ENCODE measurements around the gene COQ8B. TPM values are rescaled to one million over a fixed set of nuclear protein-coding genes. Genes with fewer than 3 reads are reported as not detected.

The COQ8B gene
- total and polyA plus RNA-seq, 9 donors = 18.2 to 26.5 (median 23.3) TPM

DNA sequence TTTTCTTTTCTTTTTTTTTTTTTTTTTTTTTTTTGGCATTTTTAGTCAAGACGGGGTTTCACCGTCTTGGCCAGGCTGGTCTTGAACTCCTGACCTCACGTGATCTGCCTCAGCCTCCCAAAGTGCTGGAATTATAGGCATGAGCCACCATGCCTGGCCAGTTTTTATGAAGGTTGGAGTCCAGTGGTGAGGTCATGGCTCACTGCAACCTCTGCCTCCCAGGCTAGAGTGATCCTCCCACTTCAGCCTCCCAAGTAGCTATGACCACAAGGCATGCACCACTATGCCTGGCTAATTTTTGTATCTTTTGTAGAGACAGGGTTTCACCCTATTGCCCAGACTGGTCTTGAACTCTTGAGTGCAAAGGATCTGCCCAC is 38.5 kb upstream of the COQ8B start:
- Histone ChIP-seq H3K27me3 (ENCODE audit: control insufficient read depth, insufficient read depth, low read length) (no peaks in the 10 kb centered on the region), H3K27ac (ENCODE audit: low read length) (no peak overlapping the region), H3K4me1 (ENCODE audit: control insufficient read depth, insufficient read depth, low read length) (peaks cover 13% of the 10 kb centered on the region), H3K36me3 (ENCODE audit: control insufficient read depth, insufficient read depth, low read length) (peaks cover 53% of the 10 kb centered on the region), H3K9me3 (replicated peaks; ENCODE audit: control insufficient read depth, low read depth, low read length) (no peaks in the 10 kb centered on the region), H3K4me3 (ENCODE audit: low read length) (no peak overlapping the region)
- WGBS (ENCODE audit: insufficient coverage) = no CpG with 5 or more reads among the region's 3 CpGs
- DNase-seq = no peak

- no peak for DNase-seq
- H3K27ac ChIP-seq (ENCODE audit: low read length) = no peak overlapping the region
- no peaks in the 10 kb centered on the region for H3K9me3 ChIP-seq (replicated peaks; ENCODE audit: control insufficient read depth, low read depth, low read length)
- H3K4me3 ChIP-seq (ENCODE audit: low read length) = no peak overlapping the region
- H3K4me1 ChIP-seq (ENCODE audit: control insufficient read depth, insufficient read depth, low read length) = peaks cover 17% of the 10 kb centered on the region
- no peaks in the 10 kb centered on the region for H3K27me3 ChIP-seq (ENCODE audit: control insufficient read depth, insufficient read depth, low read length)
- 93% methylated on average over 6 of the region's 9 CpGs for WGBS (ENCODE audit: insufficient coverage)
- H3K36me3 ChIP-seq (ENCODE audit: control insufficient read depth, insufficient read depth, low read length) = peaks cover 48% of the 10 kb centered on the region
Observed at GRCh38 chr19:40754611-40755247, 38.0 kb upstream of the COQ8B start.

DNA sequence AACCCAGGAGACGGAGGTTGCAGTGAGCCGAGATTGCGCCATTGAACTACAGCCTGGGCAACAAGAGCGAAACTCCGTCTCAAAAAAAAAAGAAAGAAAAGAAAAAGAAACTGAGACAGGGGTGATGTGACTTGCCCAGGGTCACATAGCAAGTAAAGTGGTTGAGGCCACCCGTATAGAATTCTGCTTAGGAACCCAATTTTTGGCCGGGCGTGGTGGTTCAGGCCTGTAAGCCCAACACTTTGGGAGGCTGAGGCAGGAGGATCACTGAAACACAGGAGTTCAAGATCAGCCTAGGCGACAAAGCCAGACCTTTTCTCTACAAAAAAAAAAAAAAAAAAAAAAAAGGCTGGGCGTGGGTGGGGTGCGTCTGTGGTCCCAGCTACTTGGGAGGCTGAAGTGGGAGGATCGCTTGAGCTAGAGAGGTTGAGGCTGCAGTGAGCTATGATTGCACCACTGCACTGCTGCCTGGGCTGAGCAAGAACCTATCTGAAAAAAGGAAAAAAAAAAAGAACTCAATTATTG is 35.6 kb upstream of the COQ8B start:
- Histone ChIP-seq H3K4me1 (ENCODE audit: control insufficient read depth, insufficient read depth, low read length) (peaks cover 27% of the 10 kb centered on the region), H3K27ac (ENCODE audit: low read length) (no peak overlapping the region), H3K9me3 (replicated peaks; ENCODE audit: control insufficient read depth, low read depth, low read length) (no peaks in the 10 kb centered on the region), H3K4me3 (ENCODE audit: low read length) (peak overlapping the region; percentile 73), H3K27me3 (ENCODE audit: control insufficient read depth, insufficient read depth, low read length) (no peaks in the 10 kb centered on the region), H3K36me3 (ENCODE audit: control insufficient read depth, insufficient read depth, low read length) (peaks cover 31% of the 10 kb centered on the region)
- DNase-seq = no peak
- WGBS (ENCODE audit: insufficient coverage) = 83% methylated on average over 4 of the region's 12 CpGs

- H3K9me3 ChIP-seq (replicated peaks; ENCODE audit: control insufficient read depth, low read depth, low read length) = no peaks in the 10 kb centered on the region
Observed at GRCh38 chr19:40750874-40751537, 34.3 kb upstream of the COQ8B start, which contains the start of gene SNRPA. Gene SNRPA, plus strand, starts transcription at chr19:40751203. Its CDS starts 206 bp downstream, at chr19:40751409.

DNA sequence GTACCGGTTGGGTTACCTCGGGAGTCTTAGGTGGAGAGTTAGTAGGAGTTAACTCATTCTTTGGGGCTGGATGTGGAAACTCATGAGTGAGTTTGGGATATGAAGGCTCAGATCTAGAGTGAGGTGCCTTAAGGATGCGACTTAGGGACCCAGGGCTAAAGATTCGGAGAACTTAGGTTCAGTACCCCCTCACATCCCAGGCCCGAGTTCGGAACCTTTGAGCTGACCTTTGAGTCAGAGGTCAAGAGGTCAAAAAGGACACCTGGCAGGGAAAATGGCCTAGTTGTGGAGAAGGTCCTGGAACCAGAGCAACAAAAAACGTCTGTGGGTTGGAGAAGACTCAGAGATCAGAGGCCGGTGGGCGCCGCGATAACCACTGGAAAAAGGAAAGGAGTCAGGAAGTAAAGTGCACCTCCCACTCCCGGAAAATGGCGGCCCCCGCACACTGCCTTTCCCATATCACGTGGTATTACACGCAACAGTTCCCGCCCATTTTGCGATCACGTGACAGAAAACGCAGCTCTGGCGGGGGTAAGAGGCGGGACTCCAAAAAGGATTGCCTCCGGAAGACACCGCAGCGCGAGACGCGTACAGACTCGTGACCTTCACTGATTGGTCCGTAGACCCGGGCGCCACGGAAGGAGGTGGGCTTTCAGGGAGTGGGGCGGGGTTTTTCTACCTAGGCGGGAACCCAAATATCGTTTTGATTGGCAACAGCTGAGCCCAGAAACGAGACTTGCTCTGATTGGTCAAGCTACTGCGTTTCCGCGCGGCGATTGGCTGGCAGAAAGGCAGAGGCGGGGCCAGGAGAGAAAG is 33.6 kb upstream of the COQ8B start, which contains the start of gene ACTMAP:
Gene ACTMAP (minus strand): TSS at position 420 of the 816 bp plus-strand sequence. CDS start 674 bp downstream, outside the sequence.
- WGBS (ENCODE audit: insufficient coverage) = under 1% methylated on average over 31 of the region's 43 CpGs
- Histone ChIP-seq H3K4me1 (ENCODE audit: control insufficient read depth, insufficient read depth, low read length) (peaks cover 27% of the 10 kb centered on the region), H3K4me3 (ENCODE audit: low read length) (peak within 1 kb of the TSS; percentile 73), H3K9me3 (replicated peaks; ENCODE audit: control insufficient read depth, low read depth, low read length) (no peaks in the 10 kb centered on the region), H3K27me3 (ENCODE audit: control insufficient read depth, insufficient read depth, low read length) (no peaks in the 10 kb centered on the region), H3K36me3 (ENCODE audit: control insufficient read depth, insufficient read depth, low read length) (peaks cover 11% of the 10 kb centered on the region), H3K27ac (ENCODE audit: low read length) (peak within 1 kb of the TSS; percentile 97)
- peak; percentile 100 for DNase-seq

More at GRCh38 chr19:40750874-40751537, 34.3 kb upstream of the COQ8B start, which contains the start of gene SNRPA:
- Histone ChIP-seq H3K27me3 (ENCODE audit: control insufficient read depth, insufficient read depth, low read length) (no peaks in the 10 kb centered on the region), H3K4me1 (ENCODE audit: control insufficient read depth, insufficient read depth, low read length) (peaks cover 27% of the 10 kb centered on the region), H3K4me3 (ENCODE audit: low read length) (peak within 1 kb of the TSS; percentile 73), H3K36me3 (ENCODE audit: control insufficient read depth, insufficient read depth, low read length) (peaks cover 19% of the 10 kb centered on the region), H3K27ac (ENCODE audit: low read length) (peak within 1 kb of the TSS; percentile 97)
- under 1% methylated on average over 45 of the region's 46 CpGs for WGBS (ENCODE audit: insufficient coverage)
- peak; percentile 99 for DNase-seq

DNA sequence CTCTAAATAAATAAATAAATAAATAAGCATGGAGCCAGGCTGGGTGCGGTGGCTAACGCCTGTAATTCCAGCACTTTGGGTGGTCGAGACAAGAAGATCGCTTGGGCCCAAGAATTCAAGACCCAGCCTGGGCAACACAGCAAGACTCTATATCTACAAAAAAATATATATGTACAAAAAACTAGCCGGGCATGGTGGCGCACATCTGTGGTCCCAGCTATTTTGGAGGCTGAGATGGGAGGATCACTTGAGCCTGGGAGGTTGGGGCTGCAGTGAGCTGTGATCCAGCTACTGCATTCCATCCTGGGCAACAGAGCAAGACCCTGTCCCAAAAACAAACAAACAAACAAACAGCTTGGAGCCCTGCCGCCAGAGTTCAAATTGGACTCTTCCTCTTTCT is 30.9 kb upstream of the COQ8B start:
- Histone ChIP-seq H3K27me3 (ENCODE audit: control insufficient read depth, insufficient read depth, low read length) (no peaks in the 10 kb centered on the region), H3K4me1 (ENCODE audit: control insufficient read depth, insufficient read depth, low read length) (peaks cover 24% of the 10 kb centered on the region), H3K27ac (ENCODE audit: low read length) (no peak overlapping the region), H3K36me3 (ENCODE audit: control insufficient read depth, insufficient read depth, low read length) (no peaks in the 10 kb centered on the region), H3K9me3 (replicated peaks; ENCODE audit: control insufficient read depth, low read depth, low read length) (no peaks in the 10 kb centered on the region), H3K4me3 (ENCODE audit: low read length) (no peak overlapping the region)
- DNase-seq = no peak
- WGBS (ENCODE audit: insufficient coverage) = no CpG with 5 or more reads among the region's 7 CpGs

DNA sequence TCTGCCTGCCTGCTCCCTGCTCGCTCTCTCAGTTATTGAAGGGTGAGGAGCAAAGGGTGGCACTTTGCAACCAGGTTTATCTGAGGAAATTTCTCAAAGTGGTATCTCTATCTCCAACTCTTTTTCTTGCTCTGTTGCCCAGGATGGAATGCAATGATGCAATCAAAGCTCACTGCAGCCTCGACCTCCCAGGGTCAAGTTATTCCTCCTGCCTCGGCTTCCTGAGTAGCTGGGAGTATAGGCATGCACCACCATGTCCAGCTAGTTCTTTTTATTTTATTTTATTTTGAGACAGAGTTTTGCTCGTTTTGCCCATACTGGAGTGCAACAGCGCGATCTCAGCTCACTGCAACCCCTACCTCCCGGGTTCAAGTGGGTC is 28.7 kb upstream of the COQ8B start:
- Histone ChIP-seq H3K27me3 (ENCODE audit: control insufficient read depth, insufficient read depth, low read length) (no peaks in the 10 kb centered on the region), H3K9me3 (replicated peaks; ENCODE audit: control insufficient read depth, low read depth, low read length) (no peaks in the 10 kb centered on the region), H3K27ac (ENCODE audit: low read length) (no peak overlapping the region), H3K4me1 (ENCODE audit: control insufficient read depth, insufficient read depth, low read length) (peaks cover 20% of the 10 kb centered on the region), H3K36me3 (ENCODE audit: control insufficient read depth, insufficient read depth, low read length) (peaks cover 5% of the 10 kb centered on the region), H3K4me3 (ENCODE audit: low read length) (no peak overlapping the region)
- no peak for DNase-seq
- 100% methylated on average over 1 of the region's 7 CpGs for WGBS (ENCODE audit: insufficient coverage)

- Histone ChIP-seq H3K27me3 (ENCODE audit: control insufficient read depth, insufficient read depth, low read length) (no peaks in the 10 kb centered on the region), H3K36me3 (ENCODE audit: control insufficient read depth, insufficient read depth, low read length) (peaks cover 12% of the 10 kb centered on the region), H3K27ac (ENCODE audit: low read length) (no peak overlapping the region), H3K4me1 (ENCODE audit: control insufficient read depth, insufficient read depth, low read length) (peaks cover 20% of the 10 kb centered on the region), H3K9me3 (replicated peaks; ENCODE audit: control insufficient read depth, low read depth, low read length) (no peaks in the 10 kb centered on the region), H3K4me3 (ENCODE audit: low read length) (no peak overlapping the region)
- 77% methylated on average over 7 of the region's 17 CpGs for WGBS (ENCODE audit: insufficient coverage)
- DNase-seq = no peak
Observed at GRCh38 chr19:40744554-40745401, 28.1 kb upstream of the COQ8B start.

GRCh38 chr19:40743926-40744325 is 27.2 kb upstream of the COQ8B start:
- Histone ChIP-seq H3K4me3 (ENCODE audit: low read length) (no peak overlapping the region), H3K36me3 (ENCODE audit: control insufficient read depth, insufficient read depth, low read length) (peaks cover 20% of the 10 kb centered on the region), H3K9me3 (replicated peaks; ENCODE audit: control insufficient read depth, low read depth, low read length) (no peaks in the 10 kb centered on the region), H3K27me3 (ENCODE audit: control insufficient read depth, insufficient read depth, low read length) (no peaks in the 10 kb centered on the region), H3K27ac (ENCODE audit: low read length) (no peak overlapping the region), H3K4me1 (ENCODE audit: control insufficient read depth, insufficient read depth, low read length) (peaks cover 12% of the 10 kb centered on the region)
- WGBS (ENCODE audit: insufficient coverage) = 92% methylated on average over 6 of the region's 10 CpGs
- no peak for DNase-seq
